Endothelial cell of umbilical vein (primary cell): Measurements from ENCODE around the gene WDR36. TPM values are rescaled to one million over a fixed set of nuclear protein-coding genes. Genes with fewer than 3 reads are reported as not detected.

Experiments
- BruUV-seq: library from RNA; stranded (reverse); fragments of 400-500 nt; replicated peaks from 2 replicates; lab custom pipeline; 2021; lab: Mats Ljungman, UMichigan
- CTCF ChIA-PET: fragments of 300-600, 350-600 bp; sonication (Branson Sonifier 250); formaldehyde crosslinking; loops from one replicate; lab custom pipeline; 2021; ENCODE audit warnings: antibody characterized with exemption, inconsistent platforms; lab: Charles Lee
- POLR2A ChIA-PET: fragments of 300-600, 350-600 bp; sonication (Branson Sonifier 250); formaldehyde crosslinking; loops from one replicate; lab custom pipeline; 2021; ENCODE audit warnings: antibody characterized with exemption, inconsistent platforms; lab: Charles Lee
- DNase-seq: peaks from one replicate; pipeline ENCODE4 v3.0.0-alpha.2; 2011; ENCODE audit warnings: low read depth, low spot score
- FAIRE-seq: peaks from 2 replicates; lab custom pipeline; 2011; peaks lifted over from hg19 to GRCh38; lab: Jason Lieb, UNC
- H2AFZ ChIP-seq: 2 replicates; pipeline ENCODE4 v1.6.0; 2012; ENCODE audit warnings: low read depth, low read length, control low read depth, inconsistent platforms
- H3K27ac ChIP-seq: 2 replicates; pipeline ENCODE4 v1.5.1; 2011; ENCODE audit warnings: low read depth, mild to moderate bottlenecking, control low read depth, low read length, moderate library complexity; ENCODE audit not compliant: insufficient read depth
- H3K27me3 ChIP-seq, 2 experiments: 2 replicates each; pipeline versions ENCODE4 v1.6.0 to v1.6.1; 2011; ENCODE audit warnings: low read length in 2 of 2, mixed read lengths in 1 of 2; ENCODE audit not compliant: control insufficient read depth in 2 of 2, insufficient read depth in 2 of 2
- H3K36me3 ChIP-seq, 2 experiments: 2 replicates in 1 of 2; 3 replicates in 1 of 2; pipeline ENCODE4 v1.5.1; 2011; ENCODE audit warnings: low read length in 2 of 2, mild to moderate bottlenecking in 1 of 2, moderate library complexity in 1 of 2; ENCODE audit not compliant: control insufficient read depth in 2 of 2, insufficient read depth in 2 of 2; ENCODE audit errors: extremely low read depth in 1 of 2
- H3K4me1 ChIP-seq: 3 replicates; pipeline ENCODE4 v1.5.1; 2011; ENCODE audit warnings: mild to moderate bottlenecking, low read length; ENCODE audit not compliant: control insufficient read depth, insufficient read depth; ENCODE audit errors: extremely low read depth
- H3K4me2 ChIP-seq: 2 replicates; pipeline ENCODE4 v1.6.1; 2011; ENCODE audit warnings: low read length, control low read depth, mixed read lengths; ENCODE audit not compliant: insufficient read depth
- H3K4me3 ChIP-seq, 3 experiments: fragments of 200-600 bp in 1 of 3; sonication (generic), shearing (Covaris generic) in 1 of 3; replicated peaks in 1 of 3; 2 replicates each; pipeline ENCODE4 v1.5.1; 2011 to 2016; ENCODE audit warnings: control low read depth in 3 of 3, low read length in 3 of 3, mild to moderate bottlenecking in 2 of 3, inconsistent platforms in 1 of 3, low read depth in 1 of 3, moderate library complexity in 1 of 3; ENCODE audit not compliant: insufficient read depth in 1 of 3
- H3K79me2 ChIP-seq: 2 replicates; pipeline ENCODE4 v1.6.0; 2012; ENCODE audit warnings: low read length, inconsistent platforms; ENCODE audit not compliant: control insufficient read depth, insufficient read depth
- H3K9ac ChIP-seq: replicated peaks from 2 replicates; pipeline ENCODE3; 2011; ENCODE audit warnings: low read length, control low read depth; ENCODE audit not compliant: insufficient read depth; ENCODE audit errors: extremely low read depth
- H3K9me1 ChIP-seq: replicated peaks from 3 replicates; pipeline ENCODE4 v1.6.0; 2011; ENCODE audit warnings: mild to moderate bottlenecking, low read length; ENCODE audit not compliant: control insufficient read depth, insufficient read depth; ENCODE audit errors: extremely low read depth
- H3K9me3 ChIP-seq: replicated peaks from 2 replicates; pipeline ENCODE4 v1.5.1; 2012; ENCODE audit warnings: low read length, inconsistent platforms; ENCODE audit not compliant: control insufficient read depth, insufficient read depth
- H4K20me1 ChIP-seq: replicated peaks from 2 replicates; pipeline ENCODE3; 2011; ENCODE audit warnings: mild to moderate bottlenecking, low read length; ENCODE audit not compliant: control insufficient read depth, insufficient read depth; ENCODE audit errors: extremely low read depth
- CTCF ChIP-seq, 2 donors: IDR thresholded peaks; 1 replicate in 1 of 2; 2 replicates in 1 of 2; pipeline ENCODE4 v1.5.1; 2011; ENCODE audit warnings: low read length in 2 of 2, mild to moderate bottlenecking in 2 of 2, moderate library complexity in 2 of 2, control low read depth in 1 of 2, inconsistent platforms in 1 of 2, low read depth in 1 of 2; ENCODE audit not compliant: insufficient read depth in 1 of 2; ENCODE audit errors: extremely low read depth in 1 of 2
- EZH2 ChIP-seq: IDR thresholded peaks from 2 replicates; pipeline ENCODE4 v1.6.1; 2012; ENCODE audit warnings: borderline replicate concordance, low read depth, mild to moderate bottlenecking, moderate library complexity, low read length, inconsistent platforms; ENCODE audit not compliant: severe bottlenecking
- FOS ChIP-seq: IDR thresholded peaks from 2 replicates; pipeline ENCODE4 v1.6.1; 2011; ENCODE audit warnings: mild to moderate bottlenecking, low read length, moderate library complexity, borderline replicate concordance; ENCODE audit not compliant: insufficient read depth
- GATA2 ChIP-seq: IDR thresholded peaks from 2 replicates; pipeline ENCODE4 v1.7.0; 2011; ENCODE audit warnings: low read depth, mild to moderate bottlenecking, moderate library complexity, mixed read lengths, low read length; ENCODE audit not compliant: insufficient read length, insufficient read depth
- JUN ChIP-seq: IDR thresholded peaks from 2 replicates; pipeline ENCODE4 v1.6.1; 2011; ENCODE audit warnings: borderline replicate concordance, low read depth; ENCODE audit not compliant: insufficient read length, insufficient read depth
- MYC ChIP-seq: IDR thresholded peaks from one replicate; pipeline ENCODE4 v1.6.1; 2011; ENCODE audit warnings: mild to moderate bottlenecking, low read depth, low read length
- POLR2A ChIP-seq: IDR thresholded peaks from 2 replicates; pipeline ENCODE4 v1.6.1; 2012; ENCODE audit warnings: low read depth, mild to moderate bottlenecking, control low read depth, low read length
- POLR2AphosphoS5 ChIP-seq: IDR thresholded peaks from 2 replicates; pipeline ENCODE4 v1.6.1; 2012; ENCODE audit warnings: low read depth, mild to moderate bottlenecking, control low read depth, low read length, moderate library complexity; ENCODE audit not compliant: insufficient read depth
- dilution Hi-C: fragments of 300-500 bp; cut with MboI; formaldehyde crosslinking; loops from one replicate; pipeline ENCODE4 v1.15.0; 2019; ENCODE audit warnings: low sequenced_read_pairs; ENCODE audit not compliant: extremely low pct_ligation_motif_present
- intact Hi-C: fragments of 100-400 bp; cut with micrococcal nuclease; formaldehyde crosslinking; loops from one replicate; pipeline ENCODE4 v1.10.0; 2022
- polyA plus RNA-seq, 4 experiments: library from polyadenylated mRNA; depleted of rRNA in 3 of 4; stranded (reverse) in 3 of 4; unstranded in 1 of 4; fragments of >200 nt; gene quantifications; 2 replicates each; pipeline versions ENCODE4 v1.2.1 to v1.2.3, GENCODE V29; 2011 to 2012; ENCODE audit warnings: missing spikeins in 1 of 4
- total RNA-seq: library from RNA; stranded (reverse); gene quantifications from 2 replicates; pipeline ENCODE4 v1.2.3, GENCODE V29; 2021
- TF ChIP-seq, protein P1 (sequence below): IDR thresholded peaks from 2 replicates; pipeline ENCODE4 v1.6.1; 2011; ENCODE audit not compliant: insufficient read depth, insufficient read length

Gene WDR36
- total and polyA plus RNA-seq, 2 donors (not counting 3 experiments of a cell fraction or from before 2014, with no cell fraction given): 10.6 to 30.2 TPM

- no peak overlapping the region for H2AFZ ChIP-seq
- H3K27me3 ChIP-seq: peaks cover 27 to 62% of the 10 kb centered on the region in 2 experiments
- intact Hi-C loops: no loop called here
- POLR2A ChIA-PET: no interaction called here
- CTCF ChIA-PET: no interaction called here
- no peak for FAIRE-seq
- H3K9me3 ChIP-seq: no peaks in the 10 kb centered on the region
- no peaks in the 10 kb centered on the region for H3K36me3 ChIP-seq
- dilution Hi-C loops: no loop called here
- no peak overlapping the region for H3K9ac ChIP-seq
- TF ChIP-seq EZH2 (no peak), GATA2 (no peak), MYC (no peak), CTCF (IDR thresholded peaks at IDR 0.05; ENCODE audit: extremely low read depth in 1 of 2, insufficient read depth in 1 of 2, low read depth in 1 of 2, low read length in 2 of 2) (no peak), POLR2A (no peak), POLR2AphosphoS5 (no peak), FOS (no peak), JUN (no peak)
- TF ChIP-seq, protein P1, sequence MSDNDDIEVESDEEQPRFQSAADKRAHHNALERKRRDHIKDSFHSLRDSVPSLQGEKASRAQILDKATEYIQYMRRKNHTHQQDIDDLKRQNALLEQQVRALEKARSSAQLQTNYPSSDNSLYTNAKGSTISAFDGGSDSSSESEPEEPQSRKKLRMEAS: no peak
- H3K4me2 ChIP-seq: no peak overlapping the region
- H3K9me1 ChIP-seq: no peaks in the 10 kb centered on the region
- H3K79me2 ChIP-seq: no peaks in the 10 kb centered on the region
- H3K4me3 ChIP-seq: no peak overlapping the region
- peaks cover 3% of the 10 kb centered on the region for H3K4me1 ChIP-seq
- no peak for DNase-seq
- no peak overlapping the region for H3K27ac ChIP-seq
- no TSS peak for BruUV-seq
- H4K20me1 ChIP-seq: no peaks in the 10 kb centered on the region
Measured at GRCh38 chr5:111076091-111076490, 16.1 kb upstream of the WDR36 start.
